ENCODE measurements around the gene PPP1R12B. TPM values are rescaled to one million over a fixed set of nuclear protein-coding genes. Genes with fewer than 3 reads are reported as not detected.
"Not testable (repeated sequence)": the region's sequence is repeated elsewhere in the genome, so short reads cannot be mapped to it uniquely, and the experiment has no call there.

The PPP1R12B gene
- total RNA-seq, 1 donor from 2014 or later = 21.8 TPM

DNA sequence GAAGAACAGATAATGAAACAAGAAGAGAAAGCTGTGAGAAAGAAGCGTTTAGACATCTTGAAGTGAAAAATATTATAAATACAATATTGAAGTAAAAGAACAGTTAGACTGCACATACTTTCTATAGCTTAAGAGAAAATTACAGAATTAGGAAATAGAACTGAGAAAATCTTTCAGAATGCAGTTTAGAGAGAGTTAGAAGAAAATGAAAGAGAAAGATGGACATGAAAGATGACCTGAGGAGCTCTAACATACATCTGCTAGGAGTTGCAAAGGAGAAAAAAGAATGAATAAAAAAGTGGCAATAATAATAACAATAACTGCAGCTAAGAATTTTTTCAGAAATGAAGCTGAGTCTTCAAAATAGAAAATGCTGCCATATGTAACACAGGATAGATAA lies 173.0 kb downstream of the PPP1R12B start:
- not testable (repeated sequence) for H3K36me3 ChIP-seq; H3K27ac Mint-ChIP-seq; H3F3A ChIP-seq (ENCODE audit: low read depth); H3K9ac ChIP-seq; H3K9me3 ChIP-seq (ENCODE audit: low read depth); H3K79me2 ChIP-seq (ENCODE audit: low read depth); H2AFZ ChIP-seq (replicated peaks); H3K27me3 Mint-ChIP-seq (ENCODE audit: insufficient read depth, low read depth); H3K4me2 ChIP-seq; H3K27me3 ChIP-seq; H3K27ac ChIP-seq; DNase-seq (ENCODE audit: low spot score); H3K4me1 ChIP-seq; H3K4me3 ChIP-seq; H3K4me3 Mint-ChIP-seq; H3K9me3 Mint-ChIP-seq; H3K36me3 Mint-ChIP-seq; H4K20me1 ChIP-seq (ENCODE audit: low read depth); H3K4me1 Mint-ChIP-seq

GRCh38 chr1:202521886-202522285 lies 173.4 kb downstream of the PPP1R12B start:
- no peaks in the 10 kb centered on the region for H4K20me1 ChIP-seq (ENCODE audit: low read depth)
- no peak overlapping the region for H3K4me2 ChIP-seq
- no peaks in the 10 kb centered on the region for H3F3A ChIP-seq (ENCODE audit: low read depth)
- DNase-seq (ENCODE audit: low spot score) = no peak
- H3K79me2 ChIP-seq (ENCODE audit: low read depth) = no peaks in the 10 kb centered on the region
- no peak overlapping the region for H3K9ac ChIP-seq
- no peaks in the 10 kb centered on the region for H3K36me3 Mint-ChIP-seq
- no peak overlapping the region for H3K27ac ChIP-seq
- H3K36me3 ChIP-seq = no peaks in the 10 kb centered on the region
- no peak overlapping the region for H3K4me3 Mint-ChIP-seq
- no peak overlapping the region for H3K4me3 ChIP-seq
- H3K27me3 Mint-ChIP-seq (ENCODE audit: insufficient read depth, low read depth) = no peaks in the 10 kb centered on the region
- H2AFZ ChIP-seq (replicated peaks) = no peak overlapping the region
- H3K27ac Mint-ChIP-seq = no peak overlapping the region
- TF ChIP-seq CTCF (IDR thresholded peaks at IDR 0.05) (no peak), EZH2 (IDR thresholded peaks at IDR 0.05) (no peak), EZH2phosphoT487 (IDR thresholded peaks at IDR 0.05) (no peak)
- H3K9me3 ChIP-seq (ENCODE audit: low read depth) = no peaks in the 10 kb centered on the region
- no peaks in the 10 kb centered on the region for H3K27me3 ChIP-seq
- no peaks in the 10 kb centered on the region for H3K9me3 Mint-ChIP-seq
- no peaks in the 10 kb centered on the region for H3K4me1 ChIP-seq
- H3K4me1 Mint-ChIP-seq = no peaks in the 10 kb centered on the region

DNA sequence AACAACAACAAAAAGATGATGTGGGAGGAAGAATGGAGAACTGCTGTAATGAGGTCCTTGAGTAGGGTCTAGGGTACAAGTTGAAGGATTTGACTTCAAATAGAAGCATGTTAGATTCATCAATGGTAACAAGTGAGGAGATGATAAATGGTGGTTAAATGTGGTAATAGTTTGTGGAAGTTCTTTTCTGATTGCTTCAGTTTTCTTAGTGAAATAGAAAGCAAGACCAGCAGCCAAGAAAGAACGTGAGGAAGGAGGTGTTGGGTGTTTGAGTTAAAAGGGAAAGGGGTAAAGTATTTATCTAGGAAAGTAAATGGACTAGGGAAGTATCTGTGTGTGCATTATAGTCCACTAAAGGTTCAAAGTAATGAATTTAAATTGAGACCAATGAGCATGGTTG lies 177.6 kb downstream of the PPP1R12B start:
- not testable (repeated sequence) for H3K4me3 Mint-ChIP-seq; H3K79me2 ChIP-seq (ENCODE audit: low read depth); H3K36me3 Mint-ChIP-seq; H3K4me2 ChIP-seq; H3K27ac ChIP-seq; H3K9me3 Mint-ChIP-seq; H3K4me1 Mint-ChIP-seq; H3K4me3 ChIP-seq; DNase-seq (ENCODE audit: low spot score); H2AFZ ChIP-seq (replicated peaks); H3K36me3 ChIP-seq; H3K27ac Mint-ChIP-seq; H4K20me1 ChIP-seq (ENCODE audit: low read depth); H3K4me1 ChIP-seq; H3K27me3 Mint-ChIP-seq (ENCODE audit: insufficient read depth, low read depth); H3F3A ChIP-seq (ENCODE audit: low read depth); H3K9me3 ChIP-seq (ENCODE audit: low read depth); H3K9ac ChIP-seq; H3K27me3 ChIP-seq

- H3K9me3 ChIP-seq (ENCODE audit: low read depth); H3K36me3 Mint-ChIP-seq; H3K27me3 ChIP-seq; H3K36me3 ChIP-seq; H4K20me1 ChIP-seq (ENCODE audit: low read depth); H3K4me2 ChIP-seq; H3K27ac Mint-ChIP-seq; H3F3A ChIP-seq (ENCODE audit: low read depth); H3K9ac ChIP-seq; DNase-seq (ENCODE audit: low spot score); H2AFZ ChIP-seq (replicated peaks); H3K27ac ChIP-seq; H3K79me2 ChIP-seq (ENCODE audit: low read depth); H3K4me3 ChIP-seq; H3K4me1 ChIP-seq; H3K27me3 Mint-ChIP-seq (ENCODE audit: insufficient read depth, low read depth); H3K4me1 Mint-ChIP-seq; H3K9me3 Mint-ChIP-seq; H3K4me3 Mint-ChIP-seq: not testable (repeated sequence)
These were observed 179.7 kb downstream of the PPP1R12B start for GRCh38 chr1:202528096-202528722.

- DNase-seq (ENCODE audit: low spot score); H3K4me3 Mint-ChIP-seq: not testable (repeated sequence)
These were observed 182.2 kb downstream of the PPP1R12B start for GRCh38 chr1:202530686-202531085.

More at GRCh38 chr1:202530686-202531085, 182.2 kb downstream of the PPP1R12B start:
- H3K4me1 ChIP-seq; H2AFZ ChIP-seq (replicated peaks); H3K9me3 ChIP-seq (ENCODE audit: low read depth); H4K20me1 ChIP-seq (ENCODE audit: low read depth); H3K27ac ChIP-seq; H3K9ac ChIP-seq; H3K27me3 ChIP-seq; H3F3A ChIP-seq (ENCODE audit: low read depth); H3K36me3 Mint-ChIP-seq; H3K27me3 Mint-ChIP-seq (ENCODE audit: insufficient read depth, low read depth); H3K36me3 ChIP-seq; H3K4me1 Mint-ChIP-seq; H3K79me2 ChIP-seq (ENCODE audit: low read depth); H3K9me3 Mint-ChIP-seq; H3K27ac Mint-ChIP-seq; H3K4me2 ChIP-seq; H3K4me3 ChIP-seq: not testable (repeated sequence)

Data from neural progenitor cell (in vitro differentiated cells).